T1000 (cell line): ENCODE results near the gene ARID4B.

Source experiments
- DNase-seq: peaks from one replicate; lab custom pipeline; 2025; ENCODE audit warnings: mixed read lengths; lab: John Stamatoyannopoulos, UW

Gene ARID4B

GRCh38 chr1:235127732-235128455, 200.1 kb downstream of the ARID4B start:
- no peak for DNase-seq

- no peak for DNase-seq
Measured at GRCh38 chr1:235127203-235127602, 200.8 kb downstream of the ARID4B start.

GRCh38 chr1:235124665-235125064, 203.3 kb downstream of the ARID4B start:
- no peak for DNase-seq

- no peak for DNase-seq
Measured at GRCh38 chr1:235124111-235124510, 203.9 kb downstream of the ARID4B start.

- DNase-seq: no peak
Measured at GRCh38 chr1:235122348-235122747, 205.6 kb downstream of the ARID4B start.
